Stimulated activated CD4-positive, alpha-beta T cell treated with anti-CD3 and anti-CD28 coated beads, Interleukin-4, amount 100 ng/mL, for 24 hours (primary cell): ENCODE data around the gene SBK1.
"Not testable (repeated sequence)": the region's sequence is repeated elsewhere in the genome, so short reads cannot be mapped to it uniquely, and the experiment has no call there.

Experiments
- DNase-seq: peaks from one replicate; pipeline ENCODE4 v3.0.0-alpha.2; 2020

Gene SBK1

DNA sequence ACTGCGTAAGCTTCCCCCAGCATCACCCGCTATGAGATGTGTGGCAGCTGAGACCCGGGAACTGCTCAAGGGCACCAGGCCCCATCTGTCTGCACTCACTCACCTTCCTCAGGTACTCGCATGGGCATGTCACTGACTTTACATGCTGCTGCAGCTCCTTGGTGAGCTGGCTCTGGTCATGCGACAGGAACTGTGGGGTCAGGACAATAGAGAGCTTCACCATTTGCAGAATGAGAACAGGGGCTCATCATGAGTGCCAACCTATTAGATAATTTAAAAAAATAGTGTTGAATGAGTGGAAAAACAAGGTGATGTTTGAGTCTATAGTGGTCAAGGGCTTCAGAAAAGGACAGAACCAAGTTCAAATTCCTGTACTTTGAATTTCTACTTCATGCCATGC lies 70.3 kb downstream of the SBK1 start:
- not testable (repeated sequence) for DNase-seq

- DNase-seq, result not testable (repeated sequence)
These were observed 71.1 kb downstream of the SBK1 start, which contains the start of gene NPIPB6 for GRCh38 chr16:28363408-28363807. NPIPB6 (minus strand) TSS chr16:28363508; CDS start chr16:28362822, 686 bp downstream.

DNA sequence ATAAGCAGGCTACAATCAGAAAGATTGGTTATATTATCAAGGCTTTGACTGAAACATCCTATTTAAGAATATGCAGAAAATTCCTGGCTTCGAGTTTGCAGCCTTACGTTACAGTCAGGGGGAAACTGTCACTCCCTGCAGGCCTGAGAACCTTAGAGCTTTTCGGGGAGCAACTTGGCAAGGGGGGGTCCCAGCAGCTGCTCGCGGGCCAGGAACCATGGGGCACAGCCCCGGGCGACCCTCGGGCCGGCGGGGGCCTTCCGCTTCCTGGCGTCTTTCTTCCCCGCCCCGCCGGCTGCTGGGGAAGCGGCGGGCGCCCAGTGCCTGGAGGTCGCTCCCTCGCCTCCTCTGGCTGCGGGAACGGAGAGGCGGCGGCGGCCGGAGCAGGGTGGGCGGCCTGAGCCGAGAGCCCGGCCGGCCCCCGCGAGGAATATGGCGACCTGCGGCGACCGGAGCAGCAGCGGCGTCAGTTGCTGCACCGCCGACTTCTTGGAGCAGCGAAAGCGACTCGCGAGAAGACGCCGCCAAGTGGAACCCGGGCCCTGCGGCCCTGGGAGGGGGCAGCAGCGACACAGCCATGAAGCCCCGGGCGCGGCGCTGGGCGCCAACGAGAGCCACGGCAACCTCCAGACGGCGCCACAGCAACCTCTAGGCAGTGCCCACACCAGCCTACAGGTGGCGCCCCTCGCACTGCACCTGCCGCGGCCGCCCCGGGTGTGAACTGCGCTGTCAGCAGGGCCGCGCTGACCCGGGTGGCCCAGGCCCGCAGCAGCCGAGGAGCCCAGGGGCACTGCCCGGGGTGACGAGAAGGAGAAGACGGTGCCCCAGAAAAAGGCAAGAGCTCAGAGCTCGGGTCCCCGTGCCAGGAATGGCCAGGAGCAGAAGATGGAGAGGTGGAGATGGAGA lies 72.2 kb downstream of the SBK1 start:
- not testable (repeated sequence) for DNase-seq

GRCh38 chr16:28367926-28368325 lies 75.6 kb downstream of the SBK1 start:
- DNase-seq, result not testable (repeated sequence)
